ENCODE data around the gene MS4A10.
"Not testable (repeated sequence)": the region's sequence is repeated elsewhere in the genome, so short reads cannot be mapped to it uniquely, and the experiment has no call there.

The MS4A10 gene

DNA sequence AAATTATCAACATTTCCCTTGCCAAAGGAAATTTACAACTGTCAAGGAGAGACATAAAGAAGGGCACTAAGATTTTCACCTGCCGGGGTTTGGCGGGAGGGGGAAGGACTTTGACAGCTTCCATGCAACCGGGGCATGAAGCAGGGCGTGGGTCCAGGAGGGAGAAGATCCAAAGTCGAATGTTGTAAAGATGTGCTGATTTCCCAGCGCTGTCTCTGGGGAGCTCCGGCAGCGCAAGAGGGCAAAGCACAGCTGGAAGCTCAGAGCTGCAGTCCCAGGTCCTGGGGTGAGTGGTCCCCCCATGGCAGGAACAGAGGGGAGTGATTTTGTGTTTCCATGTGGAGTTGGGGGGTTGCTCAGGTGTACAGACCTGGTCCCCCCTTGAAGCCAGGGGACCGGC is at the start of gene MS4A10:
MS4A10 (plus strand) TSS at position 198 of the 400 bp plus-strand sequence. CDS start 5,003 bp downstream, outside the sequence.
- no peaks in the 10 kb centered on the region for H3K27me3 Mint-ChIP-seq
- no peak within 1 kb of the TSS for H3K27ac Mint-ChIP-seq
- H3K4me1 Mint-ChIP-seq (ENCODE audit: low read depth), result no peaks in the 10 kb centered on the region
- no peaks in the 10 kb centered on the region for H3K36me3 Mint-ChIP-seq (ENCODE audit: low read depth)
- no peaks in the 10 kb centered on the region for H3K9me3 Mint-ChIP-seq
- DNase-seq, result no peak
- no peak within 1 kb of the TSS for H3K4me3 Mint-ChIP-seq

DNA sequence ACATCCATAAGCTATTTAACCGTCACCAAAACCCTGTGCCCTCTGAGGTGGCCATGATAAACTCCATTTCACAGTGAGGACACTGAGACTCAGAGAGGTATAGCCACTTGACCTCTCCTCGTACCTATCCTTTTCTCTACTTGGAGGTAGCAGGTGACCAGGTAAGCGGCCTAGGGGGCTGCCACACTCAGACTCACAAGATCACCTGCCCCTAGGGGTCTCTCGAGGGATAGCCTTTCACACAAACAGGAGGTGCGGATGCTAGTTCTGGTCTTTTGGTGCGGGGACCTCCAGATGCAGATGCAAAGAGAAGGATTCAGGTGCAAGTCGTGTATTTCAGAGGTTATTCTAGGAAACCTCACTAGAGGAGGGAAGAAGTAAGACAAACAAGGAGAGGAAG is 46.0 kb upstream of the MS4A10 start:
- Mint-ChIP-seq H3K4me1 (ENCODE audit: low read depth) (no peaks in the 10 kb centered on the region), H3K9me3 (no peaks in the 10 kb centered on the region), H3K27me3 (peaks cover 5% of the 10 kb centered on the region)

DNA sequence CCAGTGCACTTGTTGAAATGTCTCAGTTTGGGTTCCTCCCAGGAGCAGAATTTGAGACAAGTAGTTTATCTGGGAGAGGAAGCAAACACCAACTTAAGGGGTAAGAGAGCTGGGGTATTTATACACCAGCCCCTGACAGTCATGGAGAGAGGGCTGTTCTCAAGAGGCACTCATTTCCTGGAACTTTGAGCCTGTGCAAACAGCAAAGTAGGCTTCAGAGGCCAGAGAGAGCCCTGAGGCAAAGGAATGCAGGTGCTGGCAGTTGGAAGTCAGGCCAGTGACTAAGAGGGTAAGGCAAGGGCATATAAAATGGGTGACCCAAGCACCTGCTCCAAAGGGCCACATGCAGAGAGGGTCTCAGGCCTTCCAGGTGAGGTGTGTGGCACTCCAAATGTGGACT is 44.6 kb upstream of the MS4A10 start:
- no peaks in the 10 kb centered on the region for H3K4me1 Mint-ChIP-seq (ENCODE audit: low read depth)
- DNase-seq, result no peak
- H3K27me3 Mint-ChIP-seq, result peaks cover 9% of the 10 kb centered on the region
- no peak overlapping the region for H3K27ac Mint-ChIP-seq
- no peaks in the 10 kb centered on the region for H3K36me3 Mint-ChIP-seq (ENCODE audit: low read depth)
- no peaks in the 10 kb centered on the region for H3K9me3 Mint-ChIP-seq
- H3K4me3 Mint-ChIP-seq, result no peak overlapping the region

More for the DNA sequence above, 46.0 kb upstream of the MS4A10 start:
- Mint-ChIP-seq H3K27ac (no peak overlapping the region), H3K4me3 (no peak overlapping the region), H3K36me3 (ENCODE audit: low read depth) (no peaks in the 10 kb centered on the region)
- DNase-seq, result no peak

DNA sequence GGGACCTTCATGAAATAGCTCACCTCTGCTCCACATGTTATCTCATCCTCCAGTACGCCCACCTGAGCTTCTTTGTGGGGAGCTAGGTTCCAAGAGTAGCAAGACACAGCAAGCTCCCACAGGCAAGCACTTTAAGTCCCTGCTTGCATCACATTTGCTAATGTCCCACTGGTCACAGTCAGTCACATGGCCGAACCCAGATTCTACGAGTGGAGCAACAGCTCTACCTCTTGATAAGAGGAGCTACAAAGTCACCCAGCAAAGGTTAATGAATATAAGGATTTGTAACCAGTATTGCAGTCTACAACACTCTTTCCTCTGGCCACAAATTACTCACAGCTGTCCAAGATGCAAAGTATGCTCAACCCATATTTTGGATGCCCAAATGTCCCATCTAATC is 43.7 kb upstream of the MS4A10 start:
- Mint-ChIP-seq H3K9me3 (no peaks in the 10 kb centered on the region), H3K27me3 (peaks cover 7% of the 10 kb centered on the region), H3K4me1 (ENCODE audit: low read depth) (no peaks in the 10 kb centered on the region), H3K4me3 (no peak overlapping the region), H3K27ac (no peak overlapping the region), H3K36me3 (ENCODE audit: low read depth) (no peaks in the 10 kb centered on the region)
- DNase-seq, result no peak

DNA sequence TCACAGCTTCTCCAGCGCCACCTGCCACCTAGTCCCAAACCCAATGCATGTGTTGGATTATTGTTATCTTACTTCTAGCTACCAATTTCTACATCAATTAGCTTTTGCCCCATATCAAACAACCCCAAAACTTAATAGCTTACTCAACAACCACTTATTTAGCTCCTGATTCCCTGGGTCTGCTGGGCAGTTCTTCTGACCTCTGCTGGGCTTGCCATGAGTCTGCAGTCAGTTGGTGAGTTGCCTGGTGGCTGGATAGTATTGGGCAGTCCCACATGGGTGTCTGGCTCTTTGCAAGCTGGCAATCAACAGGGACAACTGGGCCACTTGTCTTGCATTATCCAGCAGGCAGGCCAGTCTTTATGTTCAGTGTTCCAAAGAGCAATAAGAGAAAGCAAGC is 42.1 kb upstream of the MS4A10 start:
- DNase-seq, result no peak
- Mint-ChIP-seq H3K4me1 (ENCODE audit: low read depth) (no peaks in the 10 kb centered on the region), H3K4me3 (no peak overlapping the region), H3K27ac (no peak overlapping the region), H3K9me3 (no peaks in the 10 kb centered on the region), H3K36me3 (ENCODE audit: low read depth) (no peaks in the 10 kb centered on the region), H3K27me3 (peaks cover 10% of the 10 kb centered on the region)

DNA sequence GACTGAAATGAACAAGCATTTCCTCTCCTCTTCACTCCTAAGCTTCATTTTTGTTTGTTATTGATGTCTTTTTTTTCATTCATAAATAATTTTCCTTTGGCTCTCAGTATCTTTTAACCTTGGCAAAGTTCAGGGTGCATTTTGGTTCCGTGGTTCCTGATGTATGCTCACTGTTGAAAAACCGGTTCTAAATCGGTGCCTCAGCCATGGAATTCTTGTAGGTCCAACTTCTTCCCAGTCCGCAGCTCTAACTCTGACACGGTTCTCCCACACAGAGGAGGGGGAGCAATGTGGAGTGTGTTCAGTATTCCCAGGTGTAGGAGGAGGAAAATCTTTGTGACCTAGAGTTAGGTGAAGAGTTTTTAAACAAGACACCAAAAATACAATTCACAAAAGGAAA is 41.0 kb upstream of the MS4A10 start:
- Mint-ChIP-seq H3K9me3 (no peaks in the 10 kb centered on the region), H3K27ac (no peak overlapping the region), H3K27me3 (peaks cover 10% of the 10 kb centered on the region), H3K4me3 (no peak overlapping the region), H3K4me1 (ENCODE audit: low read depth) (no peaks in the 10 kb centered on the region), H3K36me3 (ENCODE audit: low read depth) (no peaks in the 10 kb centered on the region)
- no peak for DNase-seq

DNA sequence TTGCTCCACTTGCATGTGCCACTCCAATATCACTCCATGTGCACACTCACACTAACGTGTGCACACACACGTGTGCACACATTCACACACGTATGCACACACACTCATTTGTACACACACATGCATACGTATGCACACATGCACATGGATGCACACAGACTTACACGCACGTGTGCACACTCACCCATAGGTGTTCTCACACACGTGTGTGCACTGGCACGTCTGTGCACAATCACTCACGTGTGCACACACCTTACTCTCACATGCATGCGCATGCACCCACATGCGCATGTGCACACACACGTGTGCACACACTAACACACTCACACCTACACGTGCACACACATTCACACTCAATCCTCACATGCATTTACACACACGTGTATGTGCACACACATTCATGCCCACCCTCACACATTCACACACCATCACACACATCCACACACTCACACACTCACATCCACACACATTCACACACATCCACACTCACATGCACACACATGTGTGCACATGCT is 37.7 kb upstream of the MS4A10 start:
- peaks cover 30% of the 10 kb centered on the region for H3K27me3 Mint-ChIP-seq
- no peak for DNase-seq
- no peaks in the 10 kb centered on the region for H3K36me3 Mint-ChIP-seq (ENCODE audit: low read depth)
- no peak overlapping the region for H3K27ac Mint-ChIP-seq
- no peaks in the 10 kb centered on the region for H3K4me1 Mint-ChIP-seq (ENCODE audit: low read depth)
- H3K4me3 Mint-ChIP-seq, result no peak overlapping the region
- no peaks in the 10 kb centered on the region for H3K9me3 Mint-ChIP-seq

DNA sequence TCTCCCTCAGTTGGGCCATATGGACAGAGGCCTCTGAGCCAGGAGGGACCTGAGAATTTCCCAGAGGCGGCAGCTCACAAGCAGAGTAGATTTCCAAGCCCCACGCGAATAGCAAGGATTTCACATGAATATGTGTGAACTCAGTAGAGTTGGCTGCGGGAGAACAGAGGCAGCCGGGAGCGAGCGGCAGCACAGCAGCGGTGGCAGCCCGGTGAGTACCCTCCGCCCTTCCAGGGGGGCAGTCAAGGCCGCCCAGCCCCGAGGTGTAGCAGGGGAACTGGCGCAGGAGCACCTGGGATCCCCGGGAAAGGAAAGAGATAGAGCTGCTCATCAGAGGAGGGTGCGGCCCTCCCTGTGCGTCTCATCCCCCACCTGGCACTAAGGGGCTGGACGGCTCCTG is 36.9 kb upstream of the MS4A10 start:
- Mint-ChIP-seq H3K9me3 (no peaks in the 10 kb centered on the region), H3K36me3 (ENCODE audit: low read depth) (no peaks in the 10 kb centered on the region), H3K4me1 (ENCODE audit: low read depth) (no peaks in the 10 kb centered on the region), H3K4me3 (no peak overlapping the region), H3K27me3 (peaks cover 37% of the 10 kb centered on the region), H3K27ac (no peak overlapping the region)
- DNase-seq, result no peak

DNA sequence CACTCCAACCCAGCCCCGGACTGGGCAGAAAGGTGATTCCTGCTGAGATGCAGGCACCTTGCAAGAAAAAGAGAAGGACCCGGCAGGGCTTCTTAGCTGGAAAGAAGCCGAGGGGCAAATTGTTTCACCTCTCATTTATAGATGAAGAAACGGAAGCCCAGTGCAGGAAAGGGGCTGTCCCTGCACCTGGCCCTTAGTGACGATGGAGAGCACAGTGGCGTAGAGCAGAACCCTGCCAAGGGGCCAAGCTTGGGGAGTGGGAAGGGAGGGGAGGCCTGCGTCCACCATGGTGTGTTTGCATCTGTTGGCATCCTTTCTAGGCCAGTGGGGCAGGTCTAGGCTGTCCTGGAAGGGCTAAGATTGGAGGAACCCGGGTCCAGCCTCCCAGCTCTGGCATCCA is 36.3 kb upstream of the MS4A10 start:
- H3K4me3 Mint-ChIP-seq, result no peak overlapping the region
- H3K36me3 Mint-ChIP-seq (ENCODE audit: low read depth), result no peaks in the 10 kb centered on the region
- no peak for DNase-seq
- no peak overlapping the region for H3K27ac Mint-ChIP-seq
- H3K27me3 Mint-ChIP-seq, result peaks cover 38% of the 10 kb centered on the region
- H3K9me3 Mint-ChIP-seq, result no peaks in the 10 kb centered on the region
- H3K4me1 Mint-ChIP-seq (ENCODE audit: low read depth), result no peaks in the 10 kb centered on the region

DNA sequence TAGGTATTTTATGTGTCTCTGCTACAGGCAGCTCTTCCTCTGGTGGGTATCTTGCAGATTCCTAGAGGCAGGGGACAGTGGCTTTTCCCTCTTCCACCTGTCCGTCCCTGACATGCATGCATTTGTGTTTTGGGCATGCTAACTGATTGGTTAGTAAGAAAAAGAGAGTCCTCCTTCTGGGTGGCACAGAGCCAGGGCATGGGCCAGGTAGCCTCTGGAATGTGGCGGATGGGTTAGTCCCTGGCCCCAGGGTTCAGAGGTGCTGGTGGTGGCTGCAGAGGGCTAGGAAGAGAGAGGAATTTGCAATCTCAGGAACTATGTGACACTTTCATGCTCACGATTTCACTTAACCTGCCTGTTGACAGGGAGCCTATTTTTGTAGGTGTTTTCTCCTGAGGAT is 34.2 kb upstream of the MS4A10 start:
- H3K36me3 Mint-ChIP-seq (ENCODE audit: low read depth), result no peaks in the 10 kb centered on the region
- H3K4me1 Mint-ChIP-seq (ENCODE audit: low read depth), result no peaks in the 10 kb centered on the region
- H3K27ac Mint-ChIP-seq, result no peak overlapping the region
- no peak overlapping the region for H3K4me3 Mint-ChIP-seq
- H3K27me3 Mint-ChIP-seq, result peaks cover 34% of the 10 kb centered on the region
- no peak for DNase-seq
- no peaks in the 10 kb centered on the region for H3K9me3 Mint-ChIP-seq

DNA sequence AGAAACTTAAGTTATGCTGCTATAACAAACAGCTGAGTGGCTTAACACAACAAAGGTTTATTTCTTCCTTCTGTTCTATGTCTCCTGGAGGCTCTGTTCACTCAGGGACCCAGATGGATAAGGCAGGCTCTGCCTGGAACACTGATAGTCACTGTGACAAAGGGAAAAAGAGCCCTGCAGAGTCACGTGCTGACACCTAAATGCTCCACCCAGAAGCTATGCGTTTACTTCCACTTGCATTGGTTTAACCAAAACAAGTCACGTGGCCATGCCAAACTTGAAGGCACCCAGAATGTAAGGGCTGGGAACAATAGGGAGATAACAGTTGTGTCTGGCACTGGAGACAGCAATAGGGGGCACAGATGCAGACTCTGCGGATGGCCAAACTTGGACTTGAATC is 31.8 kb upstream of the MS4A10 start:
- DNase-seq, result no peak
- no peak overlapping the region for H3K4me3 Mint-ChIP-seq
- H3K27me3 Mint-ChIP-seq, result peaks cover 40% of the 10 kb centered on the region
- no peaks in the 10 kb centered on the region for H3K9me3 Mint-ChIP-seq
- H3K4me1 Mint-ChIP-seq (ENCODE audit: low read depth), result no peaks in the 10 kb centered on the region
- H3K36me3 Mint-ChIP-seq (ENCODE audit: low read depth), result no peaks in the 10 kb centered on the region
- no peak overlapping the region for H3K27ac Mint-ChIP-seq

DNA sequence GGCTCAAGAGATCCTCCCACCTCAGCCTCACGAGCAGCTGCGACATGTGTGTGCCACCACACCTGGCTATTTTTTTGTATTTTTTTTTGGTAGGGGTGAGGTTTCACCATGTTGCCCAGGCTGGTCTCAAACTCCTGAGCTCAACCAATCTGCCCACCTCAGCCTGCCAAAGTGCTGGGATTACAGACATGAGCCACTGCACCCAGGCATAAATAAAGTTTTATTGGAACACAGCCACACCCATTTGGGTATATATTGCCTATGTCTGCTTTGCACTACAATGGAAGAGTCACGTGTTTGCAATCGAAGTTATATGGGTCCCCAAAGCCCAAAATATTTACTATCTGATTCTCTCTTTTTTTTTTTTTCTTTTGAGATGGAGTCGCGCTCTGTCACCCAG is 30.2 kb upstream of the MS4A10 start:
- peaks cover 52% of the 10 kb centered on the region for H3K27me3 Mint-ChIP-seq
- H3K9me3 Mint-ChIP-seq, result no peaks in the 10 kb centered on the region
- H3K27ac Mint-ChIP-seq, result no peak overlapping the region
- H3K4me1 Mint-ChIP-seq (ENCODE audit: low read depth), result no peaks in the 10 kb centered on the region
- H3K36me3 Mint-ChIP-seq (ENCODE audit: low read depth), result no peaks in the 10 kb centered on the region
- DNase-seq, result no peak
- H3K4me3 Mint-ChIP-seq, result no peak overlapping the region

DNA sequence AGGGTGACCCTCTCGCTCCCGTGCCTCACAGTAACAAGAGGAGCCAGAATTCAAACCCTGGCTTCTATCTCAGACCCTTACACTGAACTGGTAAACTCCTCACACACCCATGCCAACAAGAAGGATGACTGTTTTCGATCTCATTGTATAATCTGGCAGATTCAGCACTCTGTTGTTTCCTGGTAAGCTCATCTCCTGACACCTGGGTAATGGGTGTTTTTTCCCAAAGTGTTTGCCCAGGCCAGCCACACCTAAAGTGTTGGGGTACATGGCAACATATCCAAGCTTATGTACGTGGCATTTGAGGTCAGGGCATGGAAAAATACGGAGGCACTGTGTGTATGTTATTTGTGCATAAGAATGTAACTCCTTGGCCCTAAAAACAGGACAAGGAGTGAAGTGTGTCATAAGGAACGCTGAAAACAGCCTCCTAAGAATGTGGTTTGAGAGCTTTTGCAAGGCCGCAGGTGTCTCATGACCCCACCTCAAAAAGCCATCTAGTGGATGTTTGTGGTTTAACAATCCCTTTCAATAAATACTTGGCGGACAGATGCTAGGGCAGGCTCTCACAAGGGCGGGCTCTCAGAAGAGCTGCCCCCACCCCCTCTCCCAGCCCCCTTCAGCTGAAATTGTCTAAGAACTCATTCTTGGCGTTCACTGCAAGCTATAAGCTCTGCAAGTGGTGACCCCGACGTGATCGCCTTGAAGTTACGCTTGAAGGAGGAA is 28.7 kb upstream of the MS4A10 start, which contains the start of gene MS4A15:
MS4A15 (plus strand) TSS at position 561 of the 726 bp plus-strand sequence. CDS start 6,867 bp downstream, outside the sequence.
- no peak within 1 kb of the TSS for H3K4me3 Mint-ChIP-seq
- peaks cover 47% of the 10 kb centered on the region for H3K27me3 Mint-ChIP-seq
- DNase-seq, result no peak
- no peaks in the 10 kb centered on the region for H3K36me3 Mint-ChIP-seq (ENCODE audit: low read depth)
- no peaks in the 10 kb centered on the region for H3K9me3 Mint-ChIP-seq
- H3K4me1 Mint-ChIP-seq (ENCODE audit: low read depth), result no peaks in the 10 kb centered on the region
- H3K27ac Mint-ChIP-seq, result no peak within 1 kb of the TSS

DNA sequence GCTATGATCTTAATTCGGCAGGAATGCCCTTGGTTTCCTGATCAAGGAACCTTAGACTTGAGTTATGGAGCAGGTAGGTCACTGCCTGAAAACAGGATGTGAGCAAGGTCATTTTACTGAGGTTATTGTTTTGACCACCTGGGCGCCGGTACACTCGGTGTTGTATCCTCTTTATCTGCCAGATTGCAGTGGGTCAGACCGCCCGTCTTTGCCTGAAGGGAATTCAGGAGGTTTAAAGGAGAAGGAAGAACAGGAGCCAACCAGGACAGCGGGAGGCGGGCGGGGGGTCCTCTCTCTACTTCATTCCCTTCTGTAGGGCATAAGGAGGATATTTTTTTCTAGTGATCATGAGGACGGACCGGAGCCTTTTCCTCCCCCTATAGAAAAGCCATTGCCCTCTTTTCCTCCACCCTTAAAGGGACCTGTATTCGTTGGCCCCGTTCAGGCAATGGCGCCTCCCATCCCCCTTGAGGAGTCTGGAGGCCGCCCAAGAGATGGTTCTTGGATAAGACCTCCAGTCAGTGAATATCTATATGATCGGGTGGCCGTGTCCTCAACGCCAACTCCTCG is 27.8 kb upstream of the MS4A10 start:
- no peak for DNase-seq
- peaks cover 39% of the 10 kb centered on the region for H3K27me3 Mint-ChIP-seq
- H3K4me1 Mint-ChIP-seq (ENCODE audit: low read depth), result no peaks in the 10 kb centered on the region
- no peaks in the 10 kb centered on the region for H3K36me3 Mint-ChIP-seq (ENCODE audit: low read depth)
- H3K4me3 Mint-ChIP-seq, result no peak overlapping the region
- no peak overlapping the region for H3K27ac Mint-ChIP-seq
- H3K9me3 Mint-ChIP-seq, result no peaks in the 10 kb centered on the region

DNA sequence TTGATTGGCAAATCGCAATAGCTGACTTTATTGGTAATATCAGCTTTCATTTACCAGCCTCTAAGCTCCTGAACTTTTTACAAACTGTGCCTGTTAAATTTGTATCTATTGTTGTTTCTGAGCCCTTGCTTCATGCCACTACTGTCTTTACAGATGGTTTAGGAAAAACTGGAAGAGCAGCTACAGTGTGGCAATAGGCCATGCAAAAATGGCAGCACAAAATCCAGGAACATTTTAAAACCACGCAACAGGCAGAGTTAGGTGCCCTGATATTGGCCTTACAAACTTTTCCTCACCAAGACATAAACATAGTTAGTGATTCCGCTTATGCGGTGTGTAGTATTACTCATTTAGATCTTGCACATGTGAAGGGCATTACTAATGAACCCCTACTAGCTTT is 26.5 kb upstream of the MS4A10 start:
- not testable (repeated sequence) for H3K4me3 Mint-ChIP-seq; H3K9me3 Mint-ChIP-seq; H3K36me3 Mint-ChIP-seq (ENCODE audit: low read depth); DNase-seq; H3K4me1 Mint-ChIP-seq (ENCODE audit: low read depth); H3K27ac Mint-ChIP-seq
- H3K27me3 Mint-ChIP-seq, result peaks cover 32% of the 10 kb centered on the region
